GM21619 (cell line): ENCODE data around the gene CORO1C.
"Not testable (repeated sequence)": the region's sequence is repeated elsewhere in the genome, so short reads cannot be mapped to it uniquely, and the experiment has no call there.

Source experiments
- ATAC-seq: cut with Tn5 transposase; IDR thresholded peaks from one replicate; pipeline ENCODE4 v1.9.1; 2021; ENCODE audit not compliant: unreplicated experiment

The CORO1C gene

DNA sequence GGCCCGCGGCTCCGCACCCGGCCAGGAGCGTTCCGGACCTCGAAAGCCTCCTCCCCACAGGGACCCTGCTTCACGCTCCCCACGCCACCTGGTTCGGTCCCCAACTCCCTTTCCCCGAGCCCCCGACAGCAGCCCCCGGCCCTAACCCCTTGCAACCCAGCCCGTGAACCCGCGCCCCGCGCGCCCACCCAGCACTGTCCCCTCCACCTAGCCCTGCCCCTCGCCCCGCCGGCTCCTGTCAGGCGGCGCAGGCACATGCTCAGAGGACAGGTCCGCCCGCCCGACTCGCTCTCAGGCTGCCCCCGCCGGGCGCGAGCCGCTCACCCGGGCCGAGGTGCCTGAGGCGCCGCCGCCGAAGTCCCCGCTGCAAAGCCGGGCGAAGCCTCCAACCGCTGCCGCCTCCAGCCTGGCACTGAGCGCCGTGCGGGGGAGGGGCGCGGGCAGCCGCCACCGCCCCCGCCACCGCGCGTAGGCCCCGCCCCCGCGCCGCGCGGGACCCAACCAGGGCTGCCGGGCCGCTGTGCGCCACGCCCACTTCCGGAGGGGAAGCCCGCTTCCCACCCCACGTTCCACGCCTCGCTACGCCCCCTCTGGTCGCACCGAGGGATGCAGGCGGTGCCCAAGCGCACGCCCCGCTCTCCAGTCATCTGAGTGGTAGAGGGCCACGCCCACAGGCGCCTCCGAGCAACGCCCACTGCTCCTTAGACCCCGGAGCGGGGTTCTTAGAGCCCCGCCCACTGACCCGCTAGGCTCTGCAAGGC lies at the start of gene CORO1C:
Gene CORO1C, minus strand, starts transcription at position 414 of the 761 bp plus-strand sequence. CDS start 30,200 bp downstream, outside the sequence.
- ATAC-seq: peak; percentile 60

GRCh38 chr12:108779998-108780688 lies 48.8 kb upstream of the CORO1C start:
- ATAC-seq: no peak

DNA sequence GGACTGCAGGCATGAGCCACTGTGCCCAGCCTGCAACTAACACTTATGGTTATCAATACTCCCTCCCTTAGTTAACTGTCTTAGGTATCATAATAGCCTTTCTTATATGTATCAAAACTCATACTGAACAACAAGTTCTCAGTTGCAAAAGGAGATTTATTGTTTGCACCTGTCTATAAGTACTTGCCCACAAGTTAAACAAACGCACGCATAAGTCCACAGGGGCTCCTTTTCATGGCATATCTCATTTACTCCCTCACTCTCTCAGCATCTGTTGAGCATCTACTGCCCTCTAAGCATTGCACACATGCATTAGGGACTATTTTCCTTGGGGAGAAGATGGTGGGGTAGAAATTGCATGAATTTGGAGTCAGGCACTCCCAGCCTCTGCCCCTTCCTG lies 46.7 kb upstream of the CORO1C start:
- no peak for ATAC-seq

DNA sequence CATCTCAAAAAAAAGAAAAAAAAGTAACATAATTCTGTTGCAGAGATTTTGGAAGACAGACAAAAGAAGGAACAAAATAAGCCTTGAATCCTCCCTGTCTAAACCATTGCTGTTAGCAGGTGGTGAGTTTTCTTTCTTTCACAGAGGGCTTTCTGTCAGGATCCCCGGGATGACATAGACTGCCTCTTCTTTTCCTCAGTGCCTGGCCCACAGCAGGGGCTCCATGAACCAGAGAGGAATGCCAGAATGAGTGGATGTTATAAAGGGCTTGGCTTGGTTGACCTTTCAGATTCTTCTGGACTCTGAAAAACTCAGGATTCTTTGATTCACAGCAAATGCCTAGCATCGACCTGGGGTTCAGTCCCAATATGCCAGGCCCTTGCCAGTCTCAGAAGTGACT lies 45.8 kb upstream of the CORO1C start:
- ATAC-seq: no peak

GRCh38 chr12:108773798-108774788 lies 42.8 kb upstream of the CORO1C start:
- ATAC-seq: no peak

DNA sequence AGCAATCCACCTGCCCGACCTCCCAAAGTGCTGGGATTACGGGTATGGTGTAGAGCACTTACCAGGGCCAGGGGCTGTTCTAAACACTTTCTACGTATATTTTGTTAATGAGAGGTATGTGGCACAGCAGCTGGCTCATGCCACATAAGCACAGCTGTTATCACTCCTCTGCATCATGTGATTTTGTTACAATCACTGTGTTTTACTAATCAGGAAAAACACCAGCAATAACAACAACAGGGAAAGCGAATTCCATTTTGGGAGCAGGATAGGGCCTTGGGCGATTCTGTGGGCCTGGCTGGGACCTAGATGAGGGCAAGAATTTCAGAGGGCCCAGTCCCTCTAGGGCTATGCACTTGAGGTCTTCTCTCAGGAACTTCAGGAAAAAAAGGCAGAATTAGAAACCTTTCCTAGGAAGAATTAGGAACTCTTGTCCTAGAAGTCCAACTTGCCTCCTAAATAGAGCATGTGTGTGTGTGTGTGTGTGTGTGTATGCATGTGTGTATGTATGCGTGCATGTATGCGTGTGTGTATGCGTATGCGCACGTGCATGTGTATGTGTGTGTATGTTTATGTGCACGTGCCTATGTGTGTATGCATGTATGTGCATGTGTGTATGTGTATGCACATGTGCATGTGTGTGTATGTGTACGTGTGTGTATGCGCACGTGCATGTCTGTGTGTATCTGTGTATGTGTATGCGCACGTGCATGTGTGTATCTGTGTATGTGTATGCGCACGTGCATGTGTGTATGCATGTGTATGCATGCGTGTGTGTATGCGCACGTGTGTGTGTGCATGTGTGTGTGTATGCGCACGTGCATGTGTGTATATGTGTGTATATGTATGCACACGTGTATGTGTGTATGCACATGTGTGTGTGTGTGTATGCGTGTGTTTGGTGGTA lies 41.8 kb upstream of the CORO1C start:
- ATAC-seq: no peak

DNA sequence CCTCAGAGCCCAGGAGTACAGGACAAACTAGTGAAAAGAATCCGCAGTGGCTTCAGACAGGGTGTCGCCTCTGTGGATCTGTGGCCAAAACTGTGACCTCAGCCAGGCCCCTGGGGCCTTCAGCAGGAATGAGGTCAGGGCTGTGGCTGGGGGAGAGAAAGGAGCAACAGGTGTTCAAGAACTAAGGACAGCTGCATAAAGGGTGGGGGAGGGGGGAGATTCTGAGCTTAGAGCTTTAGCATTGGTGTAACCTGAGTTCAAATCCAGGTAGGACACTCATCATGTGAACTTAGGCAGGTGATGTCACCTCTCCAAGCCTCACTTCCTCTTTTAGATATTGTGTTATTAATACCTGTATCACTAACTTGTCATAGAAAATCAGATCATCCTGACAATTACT lies 40.9 kb upstream of the CORO1C start:
- peak; percentile 55 for ATAC-seq

DNA sequence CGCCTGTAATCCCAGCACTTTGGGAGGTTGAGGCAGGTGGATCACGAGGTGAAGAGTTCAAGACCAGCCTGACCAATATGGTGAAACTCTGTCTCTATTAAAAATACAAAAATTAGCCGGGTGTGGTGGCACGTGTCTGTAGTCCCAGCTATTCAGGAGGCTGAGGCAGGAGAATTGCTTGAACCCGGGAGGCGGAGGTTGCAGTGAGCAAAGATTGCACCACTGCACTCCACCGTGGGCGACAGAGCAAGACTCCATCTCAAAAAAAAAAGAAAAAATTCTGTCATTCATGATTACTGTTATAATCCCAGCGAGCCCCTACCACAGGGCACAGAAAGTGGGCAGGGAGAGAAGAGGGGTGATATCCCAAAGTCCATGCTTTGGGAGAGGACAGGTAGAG lies 40.5 kb upstream of the CORO1C start:
- not testable (repeated sequence) for ATAC-seq

- ATAC-seq: no peak
These were observed 39.6 kb upstream of the CORO1C start for GRCh38 chr12:108770963-108771362.

GRCh38 chr12:108770269-108770829 lies 39.0 kb upstream of the CORO1C start:
- ATAC-seq: no peak

GRCh38 chr12:108768591-108769500 lies 37.5 kb upstream of the CORO1C start:
- ATAC-seq: no peak

GRCh38 chr12:108766294-108766693 lies 35.0 kb upstream of the CORO1C start:
- no peak for ATAC-seq

DNA sequence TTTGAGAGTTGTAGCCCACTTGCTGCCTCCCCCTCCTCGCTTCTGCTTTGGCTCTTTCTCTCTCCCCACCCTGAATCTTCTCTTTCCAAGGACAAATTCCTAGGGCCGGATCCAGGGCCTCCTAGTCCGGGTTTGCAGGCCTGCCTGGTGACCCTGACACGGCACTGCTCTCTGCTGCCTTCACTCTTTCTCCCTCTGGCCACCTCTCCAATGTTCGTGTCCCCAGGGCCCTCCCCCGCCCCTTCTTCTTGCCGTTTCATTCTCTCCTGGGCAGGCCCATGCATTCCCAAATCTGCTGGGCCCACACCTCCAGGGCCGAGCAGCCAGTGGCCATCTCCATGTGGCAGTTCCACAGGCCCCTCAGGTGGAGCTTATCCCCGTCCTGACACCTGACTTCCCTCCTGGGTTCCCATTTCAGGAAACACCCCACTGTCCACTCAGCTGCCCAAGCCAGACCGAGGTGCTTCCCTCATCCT lies 34.0 kb upstream of the CORO1C start:
- no peak for ATAC-seq

- ATAC-seq: no peak
These were observed 33.4 kb upstream of the CORO1C start for GRCh38 chr12:108764540-108765288.

- no peak for ATAC-seq
These were observed 29.9 kb upstream of the CORO1C start for GRCh38 chr12:108761226-108761625.

DNA sequence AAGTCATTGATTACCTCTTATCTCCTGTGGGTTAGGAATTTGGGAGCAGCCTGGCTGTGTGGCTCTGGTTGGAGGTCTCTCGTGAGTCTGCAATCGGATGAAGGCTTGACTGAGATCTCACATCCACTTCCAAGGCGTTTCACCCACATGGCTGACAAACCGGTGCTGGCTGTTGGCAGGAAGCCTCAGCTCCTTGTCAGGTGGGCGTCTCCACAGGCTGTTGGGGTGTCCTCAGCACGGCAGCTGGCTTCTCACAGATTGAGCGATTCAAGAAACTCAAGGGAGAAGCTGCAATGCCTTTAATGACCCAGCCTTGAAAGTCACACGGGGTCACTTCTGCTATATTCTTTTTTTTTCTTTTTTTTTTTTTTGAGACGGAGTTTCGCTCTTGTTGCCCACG lies 28.6 kb upstream of the CORO1C start:
- ATAC-seq: no peak

GRCh38 chr12:108757856-108758255 lies 26.5 kb upstream of the CORO1C start:
- no peak for ATAC-seq

- no peak for ATAC-seq
These were observed 25.1 kb upstream of the CORO1C start for GRCh38 chr12:108756421-108756820.
